Mucosa of rectum (tissue), 2 donors: ENCODE results near the gene MKS1.

Experiments
- H3K27ac ChIP-seq, 2 donors: one replicate each; pipeline ENCODE4 v1.7.0; 2013; ENCODE audit warnings: inconsistent platforms in 2 of 2, low read depth in 2 of 2, low read length in 2 of 2
- H3K27me3 ChIP-seq, 2 donors: one replicate each; pipeline ENCODE4 v1.7.0; 2013; ENCODE audit warnings: low read length in 2 of 2; ENCODE audit not compliant: control insufficient read depth in 2 of 2, insufficient read depth in 2 of 2
- H3K36me3 ChIP-seq, 2 donors: one replicate each; pipeline ENCODE4 v1.7.0; 2013; ENCODE audit warnings: low read length in 2 of 2; ENCODE audit not compliant: control insufficient read depth in 2 of 2, insufficient read depth in 2 of 2
- H3K4me1 ChIP-seq, 2 donors: one replicate each; pipeline ENCODE4 v1.7.0; 2013; ENCODE audit warnings: low read length in 2 of 2, mild to moderate bottlenecking in 1 of 2; ENCODE audit not compliant: control insufficient read depth in 2 of 2, insufficient read depth in 2 of 2
- H3K4me3 ChIP-seq, 2 donors: one replicate each; pipeline ENCODE4 v1.7.0; 2013; ENCODE audit warnings: low read length in 2 of 2
- H3K9ac ChIP-seq, 2 donors: one replicate each; pipeline ENCODE4 v1.7.0; 2013; ENCODE audit warnings: low read length in 2 of 2, low read depth in 1 of 2, mild to moderate bottlenecking in 1 of 2
- H3K9me3 ChIP-seq, 2 donors: one replicate each; pipeline ENCODE4 v1.7.0; 2013; ENCODE audit warnings: low read length in 2 of 2; ENCODE audit not compliant: control insufficient read depth in 2 of 2
- donor health status: healthy.
- donor health status: Normal muscosa, but diverticular disease.

MKS1 gene

DNA sequence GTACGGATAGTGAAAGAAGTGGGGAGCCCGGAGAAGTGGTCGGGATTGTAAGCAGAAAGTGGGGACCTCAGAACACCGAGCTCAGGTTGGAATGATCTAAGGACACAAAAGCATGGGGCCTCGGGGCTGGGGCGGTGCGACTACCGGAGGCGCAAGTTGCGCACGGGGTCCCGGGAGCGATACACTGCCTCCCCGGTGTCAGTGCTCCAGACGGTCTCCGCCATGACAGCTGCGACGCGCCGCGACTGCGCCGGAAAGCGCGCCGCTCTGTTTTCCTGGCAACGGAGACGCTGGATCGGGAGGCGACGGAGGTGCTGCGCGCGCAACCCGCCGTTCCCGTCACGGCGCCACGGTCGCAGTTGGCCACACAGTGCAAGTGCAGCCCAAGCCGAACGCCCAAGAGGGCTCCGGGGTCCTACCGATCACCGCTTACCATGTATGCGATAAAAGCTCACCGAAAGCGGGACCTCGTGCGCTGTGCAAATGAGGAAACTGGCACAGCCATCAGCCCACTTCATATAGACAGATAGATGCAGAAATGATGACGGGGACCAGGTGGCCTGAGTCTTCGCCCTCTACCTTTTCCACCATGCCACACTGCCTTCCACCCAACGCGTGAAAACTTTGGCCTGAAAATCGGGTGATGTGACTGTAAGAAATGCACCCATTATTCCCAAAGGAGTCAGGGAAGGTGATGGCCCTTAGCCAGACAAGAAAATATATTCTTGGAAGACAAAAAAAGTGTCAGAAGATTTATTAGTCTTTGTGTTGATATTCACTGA, at the start of gene MKS1:
TSS of gene MKS1 (minus strand) at position 249 of the 782 bp plus-strand sequence. CDS start at position 224, 25 bp downstream.
- Histone ChIP-seq H3K4me3 (peak within 1 kb of the TSS; percentile 85 to 98), H3K4me1 (peaks cover 3 to 6% of the 10 kb centered on the region in 2 donors), H3K9ac (peak within 1 kb of the TSS; percentile 77 to 90), H3K27me3 (no peaks in the 10 kb centered on the region), H3K9me3 (no peaks in the 10 kb centered on the region), H3K36me3 (peaks cover 0 to 12% of the 10 kb centered on the region in 2 donors), H3K27ac (peak within 1 kb of the TSS; percentile 29 to 77)

DNA sequence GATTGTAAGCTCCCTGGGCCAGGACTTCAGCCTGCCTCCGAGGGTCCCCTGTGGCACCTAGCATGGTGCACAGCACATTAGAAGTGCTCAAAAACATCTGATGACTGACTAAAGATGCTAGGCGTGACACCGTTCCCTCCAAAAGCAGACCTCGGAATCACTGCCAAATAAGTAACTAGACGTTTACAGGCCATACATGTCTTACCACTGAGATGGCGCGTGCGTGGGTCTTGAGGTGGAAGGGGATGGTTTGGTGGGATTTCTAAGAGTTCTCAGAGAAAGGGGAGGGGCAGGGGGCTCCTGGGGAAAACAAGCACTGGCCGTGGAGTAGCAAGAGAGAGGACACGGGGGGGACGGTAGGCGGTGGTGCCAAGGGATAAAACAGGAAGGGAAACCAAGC, 49.3 kb upstream of the MKS1 start:
- Histone ChIP-seq H3K4me3 (no peak overlapping the region), H3K36me3 (no peaks in the 10 kb centered on the region), H3K9me3 (no peaks in the 10 kb centered on the region), H3K9ac (no peak overlapping the region), H3K27me3 (peaks cover 5 to 7% of the 10 kb centered on the region in 2 donors), H3K27ac (no peak overlapping the region), H3K4me1 (no peaks in the 10 kb centered on the region)

DNA sequence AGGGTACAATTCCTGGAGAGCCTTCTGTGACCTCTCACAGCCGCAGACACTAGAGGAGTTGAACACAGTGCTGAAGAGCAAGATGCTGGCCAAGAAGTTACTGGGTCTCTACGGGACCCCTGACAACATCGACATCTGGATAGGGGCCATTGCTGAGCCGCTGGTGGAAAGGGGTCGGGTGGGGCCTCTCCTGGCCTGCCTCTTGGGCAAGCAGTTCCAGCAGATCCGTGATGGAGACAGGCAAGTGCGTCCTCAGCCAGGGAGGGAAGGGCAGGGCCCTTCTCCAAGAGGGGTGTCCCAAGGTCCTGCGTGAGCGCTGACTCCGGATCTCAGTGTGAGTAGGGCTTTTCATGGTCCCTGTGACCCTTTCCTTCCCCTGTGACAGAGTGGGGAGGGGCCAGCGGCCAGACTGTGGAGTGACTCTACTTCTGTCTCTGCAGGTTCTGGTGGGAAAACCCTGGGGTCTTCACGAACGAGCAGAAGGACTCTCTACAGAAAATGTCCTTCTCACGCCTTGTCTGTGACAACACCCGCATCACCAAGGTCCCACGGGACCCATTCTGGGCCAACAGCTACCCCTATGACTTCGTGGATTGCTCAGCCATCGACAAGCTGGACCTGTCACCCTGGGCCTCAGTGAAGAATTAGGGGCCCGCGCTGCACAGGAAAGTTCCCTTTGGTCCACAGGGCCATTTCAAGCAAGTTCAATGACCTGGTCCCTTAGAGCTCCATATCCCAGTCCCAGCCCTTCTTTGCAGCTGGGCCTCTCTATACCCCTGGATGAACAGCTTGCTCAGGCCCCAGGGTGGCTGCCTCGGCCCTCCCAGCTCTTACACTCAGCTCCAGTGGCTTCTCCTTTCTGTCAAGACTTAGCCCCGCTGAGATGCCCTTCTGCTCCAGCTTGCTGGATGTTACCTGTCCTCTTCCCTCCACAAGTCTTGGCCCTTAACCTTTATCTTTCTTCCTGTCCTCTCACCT, 48.6 kb upstream of the MKS1 start:
- Histone ChIP-seq H3K4me1 (no peaks in the 10 kb centered on the region), H3K4me3 (no peak overlapping the region), H3K27ac (no peak overlapping the region), H3K9me3 (no peaks in the 10 kb centered on the region), H3K9ac (no peak overlapping the region), H3K27me3 (peaks cover 5 to 7% of the 10 kb centered on the region in 2 donors), H3K36me3 (no peaks in the 10 kb centered on the region)

DNA sequence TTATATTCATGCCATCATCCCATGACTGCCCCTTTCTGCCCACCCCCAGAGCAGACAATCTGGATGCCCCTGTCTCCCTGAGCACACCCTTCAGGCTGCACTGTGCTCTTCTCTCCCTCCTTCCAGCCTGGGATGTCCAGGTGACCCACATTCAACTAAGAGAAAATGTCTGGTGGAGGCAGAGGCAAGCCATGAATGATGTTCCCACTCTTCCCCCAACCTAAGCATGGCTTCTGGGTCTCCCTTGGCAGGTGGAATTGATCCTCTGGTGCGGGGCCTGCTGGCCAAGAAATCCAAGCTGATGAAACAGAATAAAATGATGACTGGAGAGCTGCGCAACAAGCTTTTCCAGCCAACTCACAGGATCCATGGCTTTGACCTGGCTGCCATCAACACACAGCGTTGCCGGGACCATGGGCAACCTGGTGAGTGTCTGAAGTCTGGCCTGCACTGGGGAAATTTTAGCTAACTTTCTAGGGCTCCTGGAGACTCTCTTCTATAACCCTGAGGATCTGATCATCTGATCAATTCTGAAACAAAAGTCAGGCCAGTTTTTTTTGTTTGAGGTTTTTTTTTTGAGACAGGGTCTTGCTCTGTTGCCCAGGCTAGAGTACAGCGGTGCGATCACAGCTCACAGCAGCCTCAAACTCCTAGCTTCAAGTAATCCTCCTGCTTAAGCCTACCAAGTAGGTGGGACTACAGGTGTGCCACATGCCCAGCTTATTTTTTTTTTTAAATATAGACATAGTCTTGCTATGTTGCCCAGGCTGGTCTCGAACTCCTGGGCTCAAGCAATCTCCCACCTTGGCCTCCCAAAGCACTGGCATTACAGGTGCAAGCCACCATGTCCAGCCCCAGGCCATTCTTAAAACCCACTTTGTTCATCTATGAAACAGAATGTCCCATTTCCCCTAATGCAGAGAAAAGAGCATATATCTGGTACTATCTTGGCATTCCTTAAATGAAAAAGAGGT, 47.1 kb upstream of the MKS1 start:
- Histone ChIP-seq H3K4me3 (no peak overlapping the region), H3K4me1 (no peaks in the 10 kb centered on the region), H3K9ac (no peak overlapping the region), H3K9me3 (no peaks in the 10 kb centered on the region), H3K36me3 (no peaks in the 10 kb centered on the region), H3K27ac (no peak overlapping the region), H3K27me3 (peaks cover 10 to 12% of the 10 kb centered on the region in 2 donors)

DNA sequence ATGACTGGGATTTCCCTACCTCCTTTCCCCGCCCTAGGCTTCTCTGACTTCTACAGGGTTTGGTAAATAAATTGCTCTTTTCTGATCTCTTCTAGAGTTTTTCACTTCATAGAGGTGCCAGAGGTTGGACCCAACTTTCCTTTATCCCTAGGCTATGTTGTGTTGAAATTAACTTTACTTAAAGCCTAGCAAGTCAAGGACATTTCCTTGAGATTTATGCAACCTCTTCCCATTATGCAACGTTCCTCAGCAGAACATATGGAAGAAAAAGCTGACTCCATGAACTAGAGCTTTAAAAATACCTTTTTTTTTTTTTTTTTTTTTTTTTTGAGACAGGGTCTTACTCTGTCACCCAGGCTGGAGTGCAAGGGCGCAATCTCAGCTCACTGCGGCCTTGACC, 46.2 kb upstream of the MKS1 start:
- no peak overlapping the region for H3K27ac ChIP-seq
- H3K4me3 ChIP-seq = no peak overlapping the region
- no peaks in the 10 kb centered on the region for H3K9me3 ChIP-seq
- no peaks in the 10 kb centered on the region for H3K4me1 ChIP-seq
- no peaks in the 10 kb centered on the region for H3K36me3 ChIP-seq
- H3K9ac ChIP-seq = no peak overlapping the region
- H3K27me3 ChIP-seq = peaks cover 12 to 13% of the 10 kb centered on the region in 2 donors

DNA sequence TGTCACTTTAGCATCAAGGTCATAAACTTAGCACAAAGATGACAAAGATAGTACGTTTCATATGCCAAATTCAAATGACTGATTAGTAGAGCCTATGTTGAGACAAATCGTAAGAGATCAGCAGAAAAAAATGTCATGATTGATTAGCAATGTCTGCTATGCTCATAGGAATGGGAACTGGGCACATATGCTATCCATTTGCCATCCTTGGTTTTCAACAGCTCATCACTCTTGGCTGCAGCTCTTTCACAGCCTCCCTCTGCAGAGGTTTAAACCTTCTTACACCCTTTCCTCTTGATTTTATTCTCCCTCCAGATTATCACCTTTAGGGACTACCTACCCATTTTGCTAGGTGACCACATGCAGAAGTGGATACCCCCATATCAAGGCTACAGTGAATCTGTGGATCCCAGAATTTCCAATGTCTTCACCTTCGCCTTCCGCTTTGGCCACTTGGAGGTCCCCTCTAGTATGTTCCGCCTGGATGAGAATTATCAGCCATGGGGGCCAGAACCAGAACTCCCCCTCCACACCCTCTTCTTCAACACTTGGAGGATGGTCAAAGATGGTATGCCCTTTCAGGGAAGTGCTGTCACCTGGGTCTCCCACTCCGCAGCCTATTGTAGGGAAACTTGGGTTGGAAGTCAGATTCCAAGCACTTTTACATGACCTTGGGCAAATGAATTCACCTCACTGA, 45.5 kb upstream of the MKS1 start:
- Histone ChIP-seq H3K27ac (no peak overlapping the region), H3K4me1 (no peaks in the 10 kb centered on the region), H3K27me3 (peaks cover 12 to 13% of the 10 kb centered on the region in 2 donors), H3K4me3 (no peak overlapping the region), H3K9me3 (no peaks in the 10 kb centered on the region), H3K36me3 (no peaks in the 10 kb centered on the region), H3K9ac (no peak overlapping the region)

DNA sequence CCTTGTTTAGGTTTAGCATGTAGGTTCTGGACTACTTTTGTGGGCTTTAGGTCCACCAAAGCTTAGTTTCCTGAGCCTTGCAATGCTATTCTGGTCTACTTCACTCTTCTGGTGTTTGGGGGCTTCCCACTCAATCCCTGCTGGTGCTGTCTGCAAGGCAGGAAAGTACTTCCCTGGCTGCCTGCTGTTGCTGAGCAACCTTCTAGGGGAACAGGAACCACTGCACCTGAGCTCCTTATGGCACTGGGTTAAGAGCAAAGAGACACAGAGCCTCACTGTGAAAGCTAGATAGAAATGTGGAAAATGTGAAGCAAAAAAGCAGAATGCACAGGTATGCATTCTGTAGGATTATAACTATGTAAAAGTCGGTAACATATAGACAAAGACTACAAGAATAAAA, 44.7 kb upstream of the MKS1 start:
- Histone ChIP-seq H3K36me3 (no peaks in the 10 kb centered on the region), H3K27ac (no peak overlapping the region), H3K9me3 (no peaks in the 10 kb centered on the region), H3K4me1 (no peaks in the 10 kb centered on the region), H3K27me3 (peaks cover 12 to 13% of the 10 kb centered on the region in 2 donors), H3K9ac (no peak overlapping the region), H3K4me3 (no peak overlapping the region)

DNA sequence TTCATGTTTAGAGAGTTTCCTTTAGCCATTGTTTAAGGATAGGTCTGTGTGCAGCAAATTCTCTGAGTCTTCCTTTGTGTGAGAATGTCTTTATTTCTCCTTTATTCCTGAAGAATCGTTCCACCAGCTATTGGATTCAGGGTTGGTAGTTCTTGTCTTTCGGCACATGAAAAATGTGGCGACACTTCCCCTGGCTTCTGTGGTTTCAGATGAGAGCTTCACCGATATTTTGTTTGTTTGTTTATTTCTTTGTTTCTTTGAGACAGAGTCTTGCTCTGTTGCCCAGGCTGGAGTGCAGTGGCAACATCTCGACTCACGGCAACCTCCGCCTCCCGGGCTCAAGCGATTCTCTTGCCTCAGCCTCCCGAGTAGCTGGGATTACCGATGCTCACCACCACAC, 43.1 kb upstream of the MKS1 start:
- H3K9ac ChIP-seq = no peak overlapping the region
- H3K36me3 ChIP-seq = no peaks in the 10 kb centered on the region
- H3K27me3 ChIP-seq = peaks cover 12 to 13% of the 10 kb centered on the region in 2 donors
- no peaks in the 10 kb centered on the region for H3K4me1 ChIP-seq
- no peaks in the 10 kb centered on the region for H3K9me3 ChIP-seq
- no peak overlapping the region for H3K4me3 ChIP-seq
- H3K27ac ChIP-seq = no peak overlapping the region

DNA sequence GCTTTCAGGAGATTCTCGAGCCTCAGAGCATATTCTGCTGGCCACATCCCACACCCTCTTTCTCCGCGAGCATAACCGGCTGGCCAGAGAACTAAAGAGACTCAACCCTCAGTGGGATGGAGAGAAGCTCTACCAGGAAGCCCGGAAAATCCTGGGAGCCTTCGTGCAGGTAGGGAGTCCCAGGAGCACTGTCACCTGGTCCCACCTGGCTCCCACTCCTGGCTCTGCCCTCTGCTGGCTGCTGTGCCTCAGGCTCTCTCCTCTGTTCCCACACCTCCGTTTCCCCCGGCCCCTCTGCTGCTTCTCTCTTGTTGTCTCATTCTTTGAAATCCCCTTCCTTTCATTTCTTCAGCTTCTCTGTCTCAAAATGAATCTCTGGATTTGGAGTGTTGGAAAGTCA, 35.7 kb upstream of the MKS1 start:
- Histone ChIP-seq H3K27ac (no peak overlapping the region), H3K4me1 (no peaks in the 10 kb centered on the region), H3K9me3 (no peaks in the 10 kb centered on the region), H3K4me3 (no peak overlapping the region), H3K27me3 (peaks cover 3 to 9% of the 10 kb centered on the region in 2 donors), H3K36me3 (no peaks in the 10 kb centered on the region), H3K9ac (no peak overlapping the region)
